AG10803 (cell line): ENCODE results near the gene PKP2.

Experiments used
- DNase-seq: peaks from one replicate; pipeline ENCODE4 v3.0.0; 2010; ENCODE audit warnings: low read depth
- H3K4me3 ChIP-seq: 2 replicates; pipeline ENCODE4 v1.5.1; 2011; ENCODE audit warnings: mild to moderate bottlenecking, low read length, control low read depth
- TF ChIP-seq, protein P1 (sequence below): conservative IDR thresholded peaks from 2 replicates; pipeline ENCODE4 v1.5.1; 2011; ENCODE audit warnings: mild to moderate bottlenecking, low read length, control low read depth, inconsistent platforms

The PKP2 gene

DNA sequence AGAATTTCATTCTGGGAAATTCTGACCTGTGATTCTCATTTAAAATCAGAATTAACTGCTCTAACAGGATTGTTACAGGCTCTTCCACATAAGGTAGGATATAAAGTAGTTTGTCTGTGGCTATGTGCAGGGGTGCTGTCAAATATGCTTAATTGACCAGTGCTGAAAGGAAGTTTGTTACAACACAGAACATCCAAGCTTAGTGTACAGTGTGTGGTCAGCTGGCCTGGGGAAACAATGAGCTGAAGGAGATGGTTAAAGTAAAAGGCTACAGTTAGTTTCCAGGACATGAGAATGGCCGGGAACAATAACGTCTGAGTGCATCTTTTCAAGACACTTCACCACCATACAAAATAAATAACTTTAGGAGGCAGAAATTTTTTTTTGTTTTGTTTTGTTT, 68.0 kb downstream of the PKP2 start:
- no peak for DNase-seq
- H3K4me3 ChIP-seq = no peak overlapping the region
- TF ChIP-seq, protein P1, sequence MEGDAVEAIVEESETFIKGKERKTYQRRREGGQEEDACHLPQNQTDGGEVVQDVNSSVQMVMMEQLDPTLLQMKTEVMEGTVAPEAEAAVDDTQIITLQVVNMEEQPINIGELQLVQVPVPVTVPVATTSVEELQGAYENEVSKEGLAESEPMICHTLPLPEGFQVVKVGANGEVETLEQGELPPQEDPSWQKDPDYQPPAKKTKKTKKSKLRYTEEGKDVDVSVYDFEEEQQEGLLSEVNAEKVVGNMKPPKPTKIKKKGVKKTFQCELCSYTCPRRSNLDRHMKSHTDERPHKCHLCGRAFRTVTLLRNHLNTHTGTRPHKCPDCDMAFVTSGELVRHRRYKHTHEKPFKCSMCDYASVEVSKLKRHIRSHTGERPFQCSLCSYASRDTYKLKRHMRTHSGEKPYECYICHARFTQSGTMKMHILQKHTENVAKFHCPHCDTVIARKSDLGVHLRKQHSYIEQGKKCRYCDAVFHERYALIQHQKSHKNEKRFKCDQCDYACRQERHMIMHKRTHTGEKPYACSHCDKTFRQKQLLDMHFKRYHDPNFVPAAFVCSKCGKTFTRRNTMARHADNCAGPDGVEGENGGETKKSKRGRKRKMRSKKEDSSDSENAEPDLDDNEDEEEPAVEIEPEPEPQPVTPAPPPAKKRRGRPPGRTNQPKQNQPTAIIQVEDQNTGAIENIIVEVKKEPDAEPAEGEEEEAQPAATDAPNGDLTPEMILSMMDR = no peak

DNA sequence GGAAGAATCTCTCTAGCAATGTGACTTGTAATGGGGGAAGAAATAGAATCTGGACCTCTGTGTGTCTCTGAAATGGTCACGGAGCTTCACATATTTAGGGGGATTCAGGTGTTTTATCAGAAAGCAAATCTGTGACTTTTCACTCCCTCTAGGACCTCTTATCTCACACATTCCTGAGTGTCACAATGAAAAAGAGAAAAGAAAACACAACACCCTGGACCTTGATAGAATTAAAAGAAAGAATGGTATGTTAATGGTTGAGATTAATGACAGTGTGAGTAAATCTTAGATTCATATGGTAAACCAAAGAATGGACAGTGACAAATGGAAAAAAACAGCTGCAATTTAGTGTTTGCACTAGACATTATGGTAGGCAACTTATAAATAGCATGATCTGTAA, 68.5 kb downstream of the PKP2 start:
- DNase-seq = no peak
- no peak overlapping the region for H3K4me3 ChIP-seq
- TF ChIP-seq, protein P1 = no peak

DNA sequence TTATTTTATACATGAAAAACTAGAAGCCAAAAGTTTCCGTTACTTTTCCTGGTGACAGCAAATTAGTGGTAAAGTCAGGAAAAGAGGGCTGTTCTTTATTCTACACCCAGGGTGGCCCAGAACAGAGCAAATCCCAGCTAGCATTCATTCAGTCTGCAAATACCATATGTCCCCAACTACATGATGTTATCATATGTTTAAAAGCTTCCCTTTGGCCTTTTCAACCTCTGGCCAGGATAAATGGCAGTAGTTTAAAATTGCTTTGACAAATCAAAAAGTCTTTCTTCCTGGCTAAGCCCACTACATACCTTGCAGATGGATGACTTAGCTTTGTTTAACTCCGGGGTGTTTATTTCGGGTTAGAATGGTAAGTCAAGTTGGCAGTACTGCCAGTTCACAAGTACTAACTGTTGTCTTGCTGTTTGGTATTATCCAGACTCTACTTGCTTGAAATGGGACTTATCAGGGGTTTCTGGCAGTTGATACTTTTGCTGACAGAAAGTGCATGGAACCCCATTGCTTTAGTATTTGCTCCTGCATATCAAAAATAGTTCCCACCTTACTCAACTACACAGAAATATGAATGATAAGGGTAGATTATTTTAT, 69.7 kb downstream of the PKP2 start:
- TF ChIP-seq, protein P1 = no peak
- no peak overlapping the region for H3K4me3 ChIP-seq
- DNase-seq = no peak

DNA sequence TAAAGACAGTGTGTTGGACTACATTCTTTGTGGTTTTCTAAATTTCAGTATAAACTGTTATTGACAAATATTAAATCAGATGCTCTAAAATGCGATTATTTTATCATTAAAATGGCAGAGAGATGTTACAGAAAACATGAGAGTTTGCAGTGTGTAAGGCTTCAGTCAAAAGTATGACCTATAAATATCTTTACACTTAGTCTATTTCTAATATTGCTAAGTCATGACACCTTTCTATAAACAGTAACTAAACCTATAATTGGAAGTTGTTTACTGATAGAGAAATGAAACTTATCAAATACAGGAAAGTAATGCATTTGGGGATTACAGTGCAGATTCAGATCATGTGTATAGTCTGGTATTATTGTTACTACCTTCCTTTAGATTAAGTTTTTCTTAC, 72.0 kb downstream of the PKP2 start:
- TF ChIP-seq, protein P1 = no peak
- H3K4me3 ChIP-seq = no peak overlapping the region
- DNase-seq = no peak

DNA sequence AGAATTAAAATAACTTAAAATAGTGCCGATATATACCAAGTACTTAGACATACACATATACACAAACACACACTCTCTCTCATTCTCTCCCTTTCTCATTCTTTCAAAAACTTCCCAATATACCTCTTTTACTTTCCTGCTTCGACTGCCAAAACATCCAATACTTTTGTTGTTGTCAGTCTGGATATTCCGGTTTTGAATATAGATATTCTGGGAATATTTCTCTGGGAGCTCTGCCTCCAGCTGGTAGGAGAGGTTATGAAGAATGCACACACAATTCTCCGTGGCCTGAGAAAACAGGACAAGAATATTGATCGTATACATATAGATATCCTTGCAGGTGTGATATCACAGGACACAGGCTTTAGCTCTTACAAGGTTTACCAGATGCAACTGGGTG, 74.2 kb downstream of the PKP2 start:
- no peak for DNase-seq
- TF ChIP-seq, protein P1 = no peak
- H3K4me3 ChIP-seq = no peak overlapping the region

DNA sequence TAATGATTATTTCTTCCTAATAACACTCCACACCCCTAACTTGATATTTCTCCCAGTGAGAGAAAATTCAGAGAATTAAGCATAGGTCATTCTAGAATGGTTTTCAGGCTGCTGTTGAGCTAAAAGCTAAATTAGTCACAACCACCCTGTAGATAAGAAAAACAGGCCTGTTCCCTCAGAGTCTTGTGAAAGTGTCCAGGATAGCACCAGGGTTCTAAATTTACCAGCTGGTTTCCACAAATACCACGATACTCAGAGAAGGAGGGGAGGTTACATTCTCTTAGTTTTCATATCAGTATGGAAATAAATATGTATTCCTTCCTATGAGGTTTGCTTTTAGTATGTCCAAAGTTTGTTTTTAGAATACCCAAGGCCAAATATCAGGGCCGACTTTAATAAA, 74.9 kb downstream of the PKP2 start:
- TF ChIP-seq, protein P1 = no peak
- no peak overlapping the region for H3K4me3 ChIP-seq
- no peak for DNase-seq

DNA sequence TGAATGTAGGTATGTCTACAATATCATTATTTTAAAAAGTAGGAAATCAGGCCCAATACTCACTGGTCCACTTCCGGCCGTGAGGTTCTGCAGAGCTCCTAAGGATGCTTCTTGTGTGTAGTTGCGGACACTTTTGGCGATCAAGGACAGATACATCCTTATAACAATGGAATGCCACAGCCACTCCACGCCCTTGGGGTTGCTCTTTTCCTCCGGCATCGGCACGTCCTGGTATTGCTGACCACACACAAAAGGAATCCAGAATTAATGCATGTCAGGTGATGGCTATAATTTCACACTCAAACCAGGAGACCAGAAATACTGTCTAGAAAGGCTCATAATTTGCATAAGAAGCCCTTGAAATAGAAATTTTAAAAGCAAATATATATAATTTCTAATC, 75.3 kb downstream of the PKP2 start:
- no peak for DNase-seq
- no peak overlapping the region for H3K4me3 ChIP-seq
- TF ChIP-seq, protein P1 = no peak
